Activated CD8-positive, alpha-beta memory T cell treated with anti-CD3 and anti-CD28 coated beads, Interleukin-2, amount 50 U/mL, for 1 hour (primary cell): ENCODE measurements around the gene HYAL3.

Source experiments
- DNase-seq: peaks from one replicate; pipeline ENCODE4 v3.0.0-alpha.2; 2020; ENCODE audit errors: extremely low read depth

The HYAL3 gene

DNA sequence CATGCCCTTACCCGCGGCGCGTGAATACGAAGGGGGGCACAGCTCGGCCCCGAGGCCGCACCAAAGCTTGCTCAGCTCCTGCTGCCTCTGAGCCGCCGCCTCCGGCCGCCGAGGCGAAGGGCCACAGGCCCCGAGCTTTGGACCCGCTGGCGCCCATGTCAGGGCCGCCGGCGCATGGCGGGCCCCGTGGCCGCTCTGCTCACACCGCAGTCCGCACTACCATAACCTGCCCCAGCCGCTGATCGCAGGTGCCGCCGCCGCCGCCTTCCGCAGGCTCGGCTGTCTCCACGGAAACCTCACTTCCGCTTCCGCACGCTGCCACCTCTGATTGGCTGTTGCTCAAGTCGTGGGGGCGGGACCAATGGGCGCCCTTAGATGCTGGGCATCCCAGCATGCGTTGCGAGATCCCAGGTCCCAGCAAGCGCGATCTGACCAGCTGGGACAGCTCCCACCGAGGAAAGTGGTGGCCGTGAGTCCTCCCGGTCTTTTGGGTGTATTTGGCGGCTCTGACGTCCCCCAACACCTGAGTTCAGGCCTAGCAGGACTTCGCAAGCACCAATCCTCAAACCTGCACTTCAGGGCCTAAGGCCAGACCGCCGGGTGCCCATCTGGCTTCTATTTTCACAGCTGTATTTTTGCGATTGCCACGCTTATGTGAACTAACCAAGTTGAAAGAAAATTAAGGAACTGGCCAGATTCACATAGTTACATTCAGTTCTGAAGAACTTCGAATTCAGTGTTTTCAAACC, 28.9 kb upstream of the HYAL3 start, which contains the start of gene TUSC2:
TSS of gene TUSC2 (minus strand) at position 281 of the 749 bp plus-strand sequence. CDS start at position 157, 124 bp downstream.
- DNase-seq = peak; percentile 90

DNA sequence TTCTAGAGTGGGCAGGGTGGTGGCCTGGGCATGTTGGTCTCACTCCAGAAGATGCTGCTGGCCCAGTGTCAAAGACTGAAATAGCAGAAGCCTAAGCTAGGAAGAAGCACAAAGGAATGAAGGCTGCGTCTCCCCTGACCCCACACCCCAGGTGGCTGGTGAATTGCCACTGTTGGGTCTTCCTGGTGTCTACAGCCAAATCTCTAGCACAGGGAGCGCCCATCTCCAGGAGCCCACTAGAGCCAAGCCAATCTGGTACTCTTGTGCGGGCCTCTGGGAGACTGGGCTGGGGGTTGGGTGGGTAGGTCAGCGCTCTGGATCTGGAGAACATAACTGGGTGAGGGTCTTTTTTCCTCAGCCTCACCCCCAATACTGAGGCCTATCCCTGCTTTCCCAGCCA, 27.9 kb upstream of the HYAL3 start:
- no peak for DNase-seq

DNA sequence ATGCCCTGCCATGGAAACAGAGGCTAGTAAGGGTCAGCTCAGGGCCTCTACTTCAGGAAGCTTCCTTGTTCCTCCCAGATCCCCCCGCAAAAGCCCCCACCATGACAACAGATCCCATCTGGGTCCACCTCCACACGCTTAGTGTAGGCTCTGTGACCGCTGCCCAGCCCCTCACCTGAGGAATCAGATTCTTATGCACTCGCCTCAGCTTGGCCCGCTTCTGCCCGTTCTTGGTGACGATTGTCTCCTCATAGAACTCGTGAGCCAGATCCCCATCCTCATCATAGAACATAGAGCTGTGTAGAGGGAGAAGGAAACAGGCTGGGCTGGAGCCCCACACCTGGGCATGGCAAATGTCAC, 27.0 kb upstream of the HYAL3 start:
- no peak for DNase-seq

DNA sequence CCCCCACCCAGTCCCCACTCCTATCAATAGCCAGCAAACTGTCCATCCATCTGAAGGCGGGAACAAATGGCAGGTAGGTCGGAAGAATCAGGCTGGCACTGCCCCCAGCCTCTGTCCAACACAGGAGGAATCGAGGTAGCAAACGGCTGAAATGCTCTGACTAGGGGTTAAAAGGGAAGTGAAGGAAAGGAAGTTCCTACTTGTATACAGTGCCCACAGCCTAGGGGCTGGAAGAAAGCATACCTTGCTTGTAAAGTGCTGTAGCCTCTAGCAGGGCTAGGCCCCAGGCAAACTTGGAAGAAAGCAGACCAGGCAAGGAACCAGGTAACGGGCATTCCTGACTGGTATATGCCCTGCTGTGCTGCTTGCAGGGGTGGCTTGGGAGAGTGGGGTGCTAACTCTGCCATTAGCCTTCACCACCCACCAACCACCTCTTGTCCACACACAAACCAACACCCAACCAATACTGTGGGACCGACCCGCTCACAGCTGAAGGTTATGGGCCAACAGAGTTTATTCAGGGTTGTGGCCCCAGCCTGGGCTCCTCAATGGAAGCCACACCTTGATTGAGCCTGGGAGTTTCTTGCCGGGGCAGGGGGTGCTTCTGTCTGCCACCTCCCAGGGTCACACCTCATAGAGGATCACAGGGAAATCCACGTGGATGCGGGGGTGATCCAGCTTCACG, 26.4 kb upstream of the HYAL3 start:
- DNase-seq = no peak

DNA sequence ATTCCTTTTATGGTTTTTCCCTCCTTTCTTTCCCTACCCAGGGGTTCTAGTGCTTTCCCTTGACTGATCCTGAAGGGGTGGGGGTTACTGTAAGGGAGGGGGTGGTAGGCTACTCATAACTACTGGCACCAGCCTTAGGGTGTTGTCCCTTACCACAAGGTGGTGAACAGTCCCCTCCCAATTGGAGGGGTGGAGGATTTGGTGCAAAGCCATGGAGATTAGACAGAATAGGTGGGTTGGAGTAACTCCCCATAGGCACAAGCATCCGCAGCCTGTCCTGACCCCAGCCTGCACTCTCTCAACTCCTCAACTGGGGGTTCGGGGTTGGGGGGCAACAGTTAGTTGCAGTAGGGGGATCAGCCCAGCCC, 25.9 kb upstream of the HYAL3 start:
- no peak for DNase-seq

DNA sequence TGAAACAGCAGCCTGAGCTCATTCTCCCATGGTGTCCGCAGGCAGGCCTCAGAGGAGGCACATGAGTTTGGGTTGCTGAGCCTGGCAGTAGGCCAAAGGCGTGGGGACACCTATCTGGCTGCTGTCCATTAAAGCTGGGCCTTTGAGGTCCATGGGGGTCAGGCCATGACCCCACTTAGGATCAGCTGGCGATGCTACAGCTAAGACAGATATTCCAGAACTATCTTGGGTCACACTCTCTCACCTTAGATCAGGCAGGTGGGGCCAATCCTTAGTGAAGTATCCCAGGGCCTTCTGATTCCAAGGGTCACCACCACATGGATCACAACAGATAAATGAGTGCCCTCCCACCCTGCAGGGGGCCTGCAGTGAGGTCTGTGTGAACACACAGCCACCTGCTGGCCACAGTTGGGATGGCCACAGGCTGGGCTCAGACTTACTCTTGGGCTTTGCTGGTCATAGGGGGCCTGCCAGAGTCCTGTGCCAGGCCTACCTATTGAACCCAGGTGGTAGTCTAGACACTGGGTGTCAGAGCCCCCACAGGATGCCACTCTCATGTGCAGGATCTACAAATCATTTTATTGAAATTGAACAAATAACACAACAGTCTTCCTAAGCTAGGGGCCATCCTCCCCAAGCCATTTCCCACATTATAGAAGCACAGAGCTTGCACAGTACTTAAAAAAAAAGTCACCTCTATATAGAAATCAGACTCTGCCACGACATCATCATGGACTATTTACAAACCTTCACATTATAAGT, 25.3 kb upstream of the HYAL3 start:
- DNase-seq = no peak

DNA sequence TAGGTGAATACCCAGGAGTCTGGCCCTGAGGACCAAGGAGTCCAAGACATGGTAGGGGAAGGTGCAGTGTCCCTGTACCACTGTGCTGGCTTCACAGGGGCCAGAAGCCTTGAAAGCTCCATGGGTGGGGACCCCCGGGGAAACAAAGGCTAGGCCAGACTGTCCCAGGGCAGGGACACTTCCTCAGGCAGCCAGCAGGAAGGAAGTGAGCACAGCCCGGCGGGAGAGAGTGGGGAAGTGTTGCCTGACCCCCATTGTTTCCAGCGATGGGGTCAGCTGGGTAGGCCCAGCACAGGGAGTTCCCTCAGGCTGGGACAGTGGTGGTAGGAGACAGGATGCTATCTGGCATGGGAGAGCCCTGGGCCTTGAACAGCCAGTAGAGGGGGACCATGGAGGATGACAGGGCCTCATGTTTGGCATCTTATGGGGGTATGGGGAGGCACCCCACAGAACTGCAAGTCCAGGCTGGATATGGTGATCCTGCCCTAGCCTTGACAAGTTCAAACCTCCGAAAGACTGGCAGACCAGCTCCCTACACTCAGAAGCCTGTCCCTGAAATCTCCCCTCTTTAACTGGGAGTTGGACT, 24.5 kb upstream of the HYAL3 start:
- DNase-seq = no peak

DNA sequence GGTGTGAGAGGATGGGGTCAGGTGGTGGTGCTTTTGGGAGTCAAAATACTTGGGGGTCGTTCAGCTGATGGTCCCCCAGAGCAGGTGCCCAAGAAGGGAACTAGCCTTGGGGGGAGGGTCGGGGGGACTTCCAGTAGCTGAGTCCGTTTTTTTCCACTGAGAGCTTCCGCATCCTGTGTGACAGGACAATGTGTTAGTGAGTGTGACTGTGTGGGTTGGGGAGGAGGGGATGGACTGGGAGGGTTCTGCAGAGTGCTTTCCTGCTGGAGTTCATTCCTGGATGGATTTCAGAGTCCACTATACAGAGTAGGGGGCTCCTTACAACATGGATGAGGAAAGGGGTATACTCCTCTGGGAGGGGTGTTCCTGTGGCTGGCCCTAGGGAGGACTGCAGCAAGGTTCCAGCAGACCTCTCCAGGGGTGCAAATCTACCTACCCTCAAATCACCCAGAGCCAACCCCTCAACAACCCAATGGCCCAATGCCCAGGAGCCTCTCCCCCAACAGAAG, 23.9 kb upstream of the HYAL3 start:
- DNase-seq = no peak

DNA sequence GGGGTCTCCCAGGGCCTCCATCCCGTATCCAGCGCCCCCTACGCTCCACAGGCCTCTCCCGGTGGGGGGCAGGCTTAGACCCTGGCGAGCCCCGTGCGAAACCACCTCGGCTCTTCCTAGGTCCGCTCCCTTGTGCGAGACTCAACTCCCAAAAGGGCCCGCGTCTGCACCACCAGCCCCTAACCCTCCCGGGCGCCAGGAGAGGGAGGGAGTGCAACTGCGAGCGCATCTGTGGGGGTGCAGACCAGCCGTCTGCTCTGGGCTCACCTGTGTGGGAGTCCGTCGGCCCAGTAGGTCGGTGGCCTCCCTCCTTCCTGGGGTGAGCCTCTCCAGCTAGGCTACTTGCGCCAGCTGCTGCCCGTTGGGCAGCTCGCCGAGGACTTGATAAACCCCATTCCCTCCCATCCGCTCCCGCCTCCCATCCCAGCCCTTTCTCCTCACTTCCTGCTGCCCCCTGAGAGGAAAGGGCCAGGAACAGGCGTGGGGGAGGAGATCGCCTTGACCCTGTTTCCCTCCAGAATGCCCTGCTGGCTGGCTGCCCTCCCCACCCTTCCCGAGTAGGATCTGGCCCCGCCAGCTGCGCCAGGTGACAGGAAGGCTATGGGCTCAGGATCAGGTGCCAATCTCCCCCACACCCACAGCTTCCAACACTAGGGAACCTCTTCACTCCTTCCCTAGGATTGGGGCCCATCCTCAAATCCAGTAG, 23.3 kb upstream of the HYAL3 start, which contains the start of gene HYAL2:
TSS of gene HYAL2 (minus strand) at position 360 of the 706 bp plus-strand sequence. CDS start 2,256 bp downstream, outside the sequence.
- DNase-seq = no peak

DNA sequence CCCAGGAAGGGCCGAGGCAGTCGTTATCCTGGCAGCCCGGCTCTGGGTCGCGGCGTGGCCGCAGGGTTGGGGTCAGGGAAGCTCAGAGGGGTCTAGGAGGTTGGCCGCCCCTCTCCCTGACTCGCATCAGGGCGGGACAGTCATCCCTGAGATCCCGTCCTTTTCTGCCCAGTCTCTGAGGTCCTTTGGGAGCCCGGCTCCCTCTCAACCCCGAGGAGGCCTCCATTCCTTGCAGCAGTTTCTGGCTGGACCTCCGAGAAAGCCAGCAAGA, 22.8 kb upstream of the HYAL3 start:
- DNase-seq = no peak

DNA sequence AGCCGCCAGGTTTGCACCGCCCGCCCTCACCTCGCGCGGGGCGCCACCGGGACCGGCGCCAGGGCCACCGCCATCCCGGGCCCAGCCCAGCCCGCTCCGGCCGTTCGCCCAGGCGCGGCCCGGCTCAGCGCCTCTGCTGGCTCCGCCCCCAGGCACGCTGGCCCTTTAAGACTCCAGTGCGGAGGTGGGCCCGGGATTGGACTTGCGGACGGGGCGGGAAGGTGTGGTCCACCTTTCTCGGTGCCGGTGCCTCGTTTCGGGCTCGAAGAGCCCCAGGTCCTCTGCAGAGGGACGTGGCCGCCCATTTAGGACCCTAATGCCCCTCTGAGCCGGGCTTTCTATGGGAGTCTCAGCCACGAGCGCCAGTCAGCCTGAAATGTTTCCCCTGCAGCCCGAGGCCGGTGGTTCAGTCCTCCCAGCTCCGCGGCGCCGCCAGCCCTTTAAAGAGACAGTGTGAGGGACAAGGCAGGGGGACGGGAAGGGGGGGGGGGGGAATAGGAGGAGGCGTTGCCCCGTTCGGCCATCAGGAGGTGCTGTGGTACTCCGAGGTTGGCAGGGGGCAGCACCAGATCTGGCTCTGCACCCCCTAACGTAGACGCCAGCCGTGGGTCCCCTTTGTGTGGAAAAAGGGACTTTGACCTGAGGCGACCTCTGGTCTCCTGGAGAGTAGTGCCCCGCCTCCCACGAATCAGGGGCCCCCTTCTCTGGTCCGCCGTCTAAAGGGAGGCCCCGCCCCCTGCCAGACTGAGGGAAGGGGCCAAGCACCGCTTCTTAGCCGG, 22.3 kb upstream of the HYAL3 start:
- DNase-seq = no peak

DNA sequence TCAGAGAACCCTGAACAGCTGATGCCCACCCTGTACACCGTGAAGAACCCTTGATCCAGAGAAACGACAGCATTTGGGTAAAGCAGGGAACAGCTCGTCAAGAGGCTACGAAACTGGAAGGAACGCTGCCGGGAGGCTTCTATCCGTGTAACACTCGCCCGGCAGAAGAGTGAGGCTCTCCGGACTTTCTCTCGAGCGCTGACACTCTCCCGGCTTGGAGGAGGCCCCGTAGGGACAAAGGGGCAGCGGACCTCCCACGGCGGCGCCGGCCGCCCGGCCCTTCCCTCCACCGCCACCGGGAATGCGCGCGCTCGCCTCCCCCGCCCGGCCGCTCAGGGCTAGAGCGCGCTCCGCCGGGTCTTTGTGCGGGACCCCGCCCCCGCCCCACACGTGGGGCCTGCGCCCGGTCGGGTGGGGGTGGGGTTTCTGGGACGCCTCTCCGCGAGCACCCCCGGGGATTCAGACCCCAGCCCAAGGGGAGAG, 21.7 kb upstream of the HYAL3 start:
- no peak for DNase-seq

DNA sequence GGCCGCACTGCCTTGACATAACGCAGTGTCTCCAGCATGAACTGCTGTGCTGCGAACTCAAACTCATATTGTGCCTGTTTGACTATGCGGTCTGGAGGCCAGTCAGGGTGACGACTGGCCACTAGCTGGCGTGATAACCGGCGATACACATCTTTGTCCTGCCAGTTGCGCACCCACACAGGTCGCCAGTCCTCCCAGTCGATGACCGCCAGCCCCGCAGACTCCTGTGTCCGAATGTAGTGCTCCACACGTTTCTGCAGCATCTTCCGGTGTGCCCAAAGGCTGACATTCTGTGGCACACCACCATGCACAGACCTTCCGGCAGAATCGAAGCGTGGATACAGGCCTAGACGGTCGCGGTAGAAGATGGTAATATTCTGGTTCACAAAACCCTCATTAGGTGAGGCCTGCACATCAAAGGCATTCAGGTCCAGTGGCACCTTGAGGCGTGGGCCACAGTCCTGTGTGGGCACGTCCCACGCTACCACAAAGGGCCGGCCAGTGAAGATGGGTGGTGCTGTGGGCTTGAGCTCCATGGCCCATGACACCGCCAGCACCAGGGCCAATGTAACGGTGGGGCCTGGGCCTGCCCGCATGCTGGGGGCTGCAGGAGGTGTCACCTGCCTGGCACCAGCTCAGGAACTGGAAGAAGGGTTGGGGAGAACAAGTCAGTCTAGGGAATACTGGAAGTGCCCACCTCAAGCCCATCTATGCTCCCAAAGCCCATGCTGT, 20.9 kb upstream of the HYAL3 start:
- DNase-seq = no peak

DNA sequence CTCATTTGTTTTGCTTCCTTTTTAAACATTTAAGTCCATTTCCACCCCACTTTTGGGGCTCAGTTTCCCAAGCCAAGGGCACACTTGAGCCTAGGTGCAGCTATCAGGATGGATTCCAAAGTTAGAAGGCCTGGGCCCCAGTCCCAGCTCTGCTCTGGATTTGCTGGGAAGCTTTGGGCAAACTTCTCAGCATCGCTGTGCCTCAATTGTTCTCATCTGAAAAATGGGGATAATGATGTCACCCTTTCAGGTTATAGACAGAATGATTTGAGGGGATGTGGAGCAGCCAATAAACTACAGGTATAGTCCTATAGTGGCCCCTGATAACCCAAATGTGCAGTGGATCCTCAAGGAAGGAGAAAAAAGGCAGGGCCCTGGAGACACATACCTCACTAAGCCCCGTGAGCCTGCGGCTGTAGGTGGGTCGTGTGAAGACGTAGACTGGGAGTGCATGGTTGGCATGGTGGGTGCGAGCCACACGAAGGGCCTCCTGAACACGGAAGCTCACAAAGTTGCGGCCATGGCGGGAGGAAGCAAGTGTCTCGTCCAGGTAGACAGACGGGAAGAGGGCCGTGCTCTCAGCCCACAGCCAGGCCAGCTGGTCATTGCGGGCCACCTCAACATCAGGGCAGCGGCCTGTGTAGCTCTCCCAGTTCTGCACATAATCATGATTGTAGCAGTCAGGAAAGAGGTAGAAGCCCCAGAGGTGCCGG, 20.1 kb upstream of the HYAL3 start:
- DNase-seq = no peak

DNA sequence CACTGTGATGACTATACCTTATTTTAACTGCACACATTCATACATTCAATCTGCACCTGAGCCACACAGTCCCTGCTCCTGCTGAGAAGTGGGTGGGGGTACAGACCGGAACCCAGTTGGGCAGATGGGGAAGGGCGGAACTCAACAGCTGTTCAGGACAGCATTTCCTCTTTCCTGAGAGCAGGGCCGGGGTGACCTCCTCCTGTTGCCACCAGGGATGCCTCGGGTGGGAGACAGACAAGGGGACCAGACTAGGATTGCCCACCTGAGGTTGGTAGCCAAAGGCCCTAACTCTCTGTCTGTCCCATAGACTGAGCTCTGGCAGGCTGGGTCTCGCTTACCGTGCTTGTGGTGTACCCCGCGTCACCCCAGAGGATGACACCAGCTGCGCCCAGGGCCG, 19.4 kb upstream of the HYAL3 start:
- DNase-seq = no peak

DNA sequence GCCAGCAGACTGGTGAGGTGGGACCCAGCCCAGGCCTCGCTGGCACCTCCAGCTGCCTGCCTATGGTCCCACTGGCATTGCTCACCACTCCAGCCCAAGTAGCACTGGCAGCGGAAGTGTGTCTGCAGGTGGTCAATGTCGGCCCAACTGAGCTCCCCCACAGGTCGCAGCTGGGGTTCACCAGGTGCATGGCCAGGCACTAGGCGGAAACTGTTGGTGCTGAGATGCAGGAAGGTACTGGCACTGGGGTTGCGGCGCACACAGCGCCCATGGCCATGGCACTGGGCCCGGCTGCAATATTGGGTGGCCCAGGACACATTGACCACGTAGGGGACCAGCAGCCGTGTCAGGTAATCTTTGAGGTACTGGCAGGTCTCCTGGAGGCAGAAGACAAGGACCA, 19.0 kb upstream of the HYAL3 start:
- DNase-seq = no peak

DNA sequence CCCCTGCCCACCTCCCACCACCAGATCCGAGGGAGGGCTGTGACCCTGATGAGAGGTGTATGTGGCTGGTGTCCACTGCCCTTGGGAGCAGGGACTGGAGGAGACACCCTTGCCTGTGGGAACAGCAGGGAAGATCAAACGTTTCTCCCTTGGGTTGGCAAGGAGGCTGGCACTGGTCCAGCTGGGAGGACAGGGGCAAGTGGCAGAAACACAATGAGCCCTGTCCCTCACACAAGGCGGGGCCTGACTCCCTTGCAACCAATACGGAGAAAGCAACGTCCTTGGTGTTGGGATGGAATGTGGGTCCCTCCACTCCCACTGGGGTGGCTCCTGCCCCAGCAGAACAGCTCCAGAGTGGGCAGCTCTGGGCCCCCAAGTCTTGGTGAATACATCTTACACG, 18.1 kb upstream of the HYAL3 start:
- DNase-seq = no peak

DNA sequence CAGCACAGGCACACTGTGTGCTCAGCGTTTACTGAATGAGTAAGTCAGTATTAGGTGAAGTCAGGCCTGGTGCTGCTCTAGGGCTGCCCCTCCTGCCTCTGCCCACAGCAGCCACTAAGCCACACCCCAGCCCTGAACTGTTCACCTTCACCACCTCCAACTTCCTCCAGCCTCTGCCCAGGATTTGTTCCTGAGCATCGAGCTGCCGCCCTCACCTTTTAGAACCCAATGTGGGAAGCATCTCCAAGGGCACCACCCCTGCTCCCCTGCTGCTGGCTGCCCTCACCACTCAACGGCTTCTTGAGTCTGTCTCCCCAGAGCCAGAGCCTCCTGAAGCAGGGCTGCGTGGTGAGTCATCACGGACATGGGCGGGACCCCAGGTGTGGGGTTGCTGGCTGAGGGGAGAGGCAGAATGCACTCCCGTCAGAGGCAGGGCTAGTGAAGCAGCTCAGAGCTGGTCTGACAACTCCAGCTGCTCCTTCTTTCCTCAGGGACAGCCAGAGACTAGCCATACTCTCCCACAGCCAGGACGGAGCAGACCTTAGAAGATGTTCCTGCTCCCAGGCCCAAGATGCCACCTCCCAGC, 17.5 kb upstream of the HYAL3 start:
- DNase-seq = no peak

DNA sequence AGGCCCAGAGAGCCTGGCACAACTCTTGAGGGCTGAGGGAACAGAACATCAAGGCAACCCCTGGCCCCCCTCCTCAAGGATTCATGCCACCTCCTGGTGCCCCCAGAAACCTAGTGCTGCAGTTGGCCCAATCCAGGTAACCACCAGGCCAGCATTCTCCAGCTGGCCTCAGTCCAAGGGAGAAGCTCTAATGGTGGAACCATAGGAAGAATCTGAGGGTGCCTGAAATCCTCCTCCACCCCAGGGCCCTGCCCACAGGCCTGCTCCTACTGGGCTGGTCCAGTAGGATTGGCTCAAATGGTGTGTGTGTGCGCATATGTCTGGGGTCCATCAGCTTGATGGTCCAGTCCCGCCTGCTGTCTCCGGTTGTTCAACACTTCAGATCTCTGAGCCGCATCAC, 15.6 kb upstream of the HYAL3 start:
- no peak for DNase-seq
